SK-N-MC (cell line): Measurements from ENCODE around the gene UBE2D1.

Experiments used
- EZH2 ChIP-seq: fragments of 200-600 bp; sonication (generic); IDR thresholded peaks from one replicate; pipeline ENCODE4 v1.6.1; 2017; ENCODE audit warnings: antibody characterized with exemption
- FOXP2 ChIP-seq: optimal IDR thresholded peaks from 2 replicates; pipeline ENCODE3; 2011; ENCODE audit warnings: mild to moderate bottlenecking, moderate library complexity; ENCODE audit not compliant: insufficient read depth; ENCODE audit errors: extremely low read length, control extremely low read depth
- POLR2AphosphoS5 ChIP-seq: IDR thresholded peaks from 2 replicates; pipeline ENCODE4 v1.6.1; 2012; ENCODE audit warnings: mild to moderate bottlenecking, low read depth, low read length, borderline replicate concordance

- no peak for TF ChIP-seq EZH2
- TF ChIP-seq POLR2AphosphoS5, result no peak
- no peak for TF ChIP-seq FOXP2
Observed at GRCh38 chr10:58373442-58373827, 38.6 kb downstream of the UBE2D1 start.
